HEK293 (cell line): ENCODE results near the gene SAMHD1.
A peak's percentile ranks its signal among the peaks of the same experiment; 100 is the strongest.

ENCODE experiments used
- EGR2 ChIP-seq: fragments of 450-650 bp; formaldehyde crosslinking; IDR thresholded peaks from 2 replicates; pipeline ENCODE4 v1.5.1; 2016; ENCODE audit warnings: low read depth, missing biosample characterization, missing genetic modification characterization
- GLI4 ChIP-seq: fragments of 450-650 bp; formaldehyde crosslinking; IDR thresholded peaks from 2 replicates; pipeline ENCODE4 v1.5.1; 2016; ENCODE audit warnings: missing biosample characterization, missing genetic modification characterization
- SCRT1 ChIP-seq: fragments of 450-650 bp; formaldehyde crosslinking; IDR thresholded peaks from 2 replicates; pipeline ENCODE4 v1.5.1; 2016; ENCODE audit warnings: missing biosample characterization, missing genetic modification characterization, borderline replicate concordance
- WT1 ChIP-seq: fragments of 450-650 bp; formaldehyde crosslinking; IDR thresholded peaks from 2 replicates; pipeline ENCODE4 v1.5.1; 2016; ENCODE audit warnings: missing biosample characterization, missing genetic modification characterization
- YY2 ChIP-seq: fragments of 450-650 bp; formaldehyde crosslinking; IDR thresholded peaks from 2 replicates; pipeline ENCODE4 v1.5.1; 2016; ENCODE audit warnings: missing biosample characterization, missing genetic modification characterization
- ZIC2 ChIP-seq: fragments of 450-650 bp; formaldehyde crosslinking; IDR thresholded peaks from 2 replicates; pipeline ENCODE4 v1.5.1; 2016; ENCODE audit warnings: missing biosample characterization, missing genetic modification characterization
- ZNF280C ChIP-seq: fragments of 450-650 bp; formaldehyde crosslinking; IDR thresholded peaks from 2 replicates; pipeline ENCODE4 v1.5.1; 2016; ENCODE audit warnings: missing biosample characterization, missing genetic modification characterization
- ZNF398 ChIP-seq: fragments of 450-650 bp; formaldehyde crosslinking; IDR thresholded peaks from 2 replicates; pipeline ENCODE4 v1.5.1; 2017; ENCODE audit warnings: missing biosample characterization, missing genetic modification characterization
- ZNF501 ChIP-seq: fragments of 450-650 bp; formaldehyde crosslinking; IDR thresholded peaks from 2 replicates; pipeline ENCODE4 v1.5.1; 2016; ENCODE audit warnings: missing biosample characterization, missing genetic modification characterization
- ZNF513 ChIP-seq: fragments of 450-650 bp; IDR thresholded peaks from 2 replicates; pipeline ENCODE4 v1.5.1; 2018; ENCODE audit warnings: missing biosample characterization, missing genetic modification characterization
- ZNF518A ChIP-seq: fragments of 450-650 bp; formaldehyde crosslinking; conservative IDR thresholded peaks from 2 replicates; pipeline ENCODE4 v1.5.1; 2016; ENCODE audit warnings: low read depth, missing biosample characterization, missing genetic modification characterization
- ZNF580 ChIP-seq: fragments of 450-650 bp; formaldehyde crosslinking; IDR thresholded peaks from 2 replicates; pipeline ENCODE4 v1.5.1; 2016; ENCODE audit warnings: missing biosample characterization, missing genetic modification characterization
- ZNF629 ChIP-seq: fragments of 450-650 bp; formaldehyde crosslinking; IDR thresholded peaks from 2 replicates; pipeline ENCODE4 v1.5.1; 2017; ENCODE audit warnings: missing biosample characterization, missing genetic modification characterization
- ZNF677 ChIP-seq: fragments of 450-650 bp; IDR thresholded peaks from 2 replicates; pipeline ENCODE4 v1.5.0; 2018; ENCODE audit warnings: missing biosample characterization, mild to moderate bottlenecking, missing genetic modification characterization, moderate library complexity
- ZNF76 ChIP-seq: fragments of 450-650 bp; formaldehyde crosslinking; IDR thresholded peaks from 2 replicates; pipeline ENCODE4; 2016; ENCODE audit warnings: low read depth, missing biosample characterization, missing genetic modification characterization, borderline replicate concordance
- ZSCAN30 ChIP-seq: fragments of 450-650 bp; IDR thresholded peaks from 2 replicates; pipeline ENCODE4 v1.5.1; 2018; ENCODE audit warnings: missing biosample characterization, mild to moderate bottlenecking, missing genetic modification characterization, moderate library complexity

Gene SAMHD1

GRCh38 chr20:36951979-36952738 is 651 bp upstream of the SAMHD1 start (continued):
- no peak for TF ChIP-seq ZNF580
- no peak for TF ChIP-seq ZNF629 (tag by site-specific recombination)
- no peak for TF ChIP-seq ZNF280C
- no peak for TF ChIP-seq ZNF398
- TF ChIP-seq ZIC2 = no peak
- no peak for TF ChIP-seq ZNF513 (tag by site-specific recombination)
- no peak for TF ChIP-seq ZNF518A (tag by site-specific recombination)
- no peak for TF ChIP-seq ZSCAN30 (tag by site-specific recombination)
- no peak for TF ChIP-seq GLI4 (tag by site-specific recombination)
- TF ChIP-seq ZNF76 (tag by site-specific recombination) = 0 out of 2 replicates have a peak, but pooled peaks have one; percentile 18
- TF ChIP-seq WT1 (tag by site-specific recombination) = no peak
- TF ChIP-seq SCRT1 (tag by site-specific recombination) = no peak
- no peak for TF ChIP-seq YY2
- TF ChIP-seq ZNF501 (tag by site-specific recombination) = 0 out of 2 replicates have a peak, but pooled peaks have one; percentile 16
- no peak for TF ChIP-seq ZNF677 (tag by site-specific recombination)
- TF ChIP-seq EGR2 (tag by site-specific recombination) = no peak
- TF ChIP-seq, all 188 proteins: peak for 9
